IPS DF 6.9 (cell line): ENCODE measurements around the gene C8G.

ENCODE experiments used
- DNase-seq: peaks from one replicate; pipeline ENCODE4 v3.0.0-alpha.2; 2013; ENCODE audit warnings: low read depth, low spot score
- H3K27ac ChIP-seq: one replicate; pipeline ENCODE4 v1.5.1; 2013; ENCODE audit warnings: low read length, control low read depth
- H3K27me3 ChIP-seq: 2 replicates; pipeline ENCODE4 v1.6.1; 2013; ENCODE audit warnings: mild to moderate bottlenecking, low read length; ENCODE audit not compliant: control insufficient read depth, insufficient read depth
- H3K36me3 ChIP-seq: 2 replicates; pipeline ENCODE4 v1.6.1; 2013; ENCODE audit warnings: low read length; ENCODE audit not compliant: control insufficient read depth, insufficient read depth
- H3K4me1 ChIP-seq: 2 replicates; pipeline ENCODE4 v1.6.1; 2013; ENCODE audit warnings: low read length; ENCODE audit not compliant: control insufficient read depth, insufficient read depth
- H3K4me3 ChIP-seq: 2 replicates; pipeline ENCODE4 v1.5.1; 2013; ENCODE audit warnings: mild to moderate bottlenecking, low read length
- H3K9me3 ChIP-seq: 2 replicates; pipeline ENCODE4 v1.6.1; 2013; ENCODE audit warnings: low read length, inconsistent platforms; ENCODE audit not compliant: control insufficient read depth, insufficient read depth
- WGBS: extraction: QIAGEN DNeasy Blood & Tissue Kit; methylation state at CpG from one replicate; pipeline ENCODE4 v1.1.7; 2013; ENCODE audit warnings: mixed read lengths, missing lambda C conversion rate; ENCODE audit not compliant: insufficient read length, insufficient coverage; 5-methylcytosine and 5-hydroxymethylcytosine counted together

Gene C8G

DNA sequence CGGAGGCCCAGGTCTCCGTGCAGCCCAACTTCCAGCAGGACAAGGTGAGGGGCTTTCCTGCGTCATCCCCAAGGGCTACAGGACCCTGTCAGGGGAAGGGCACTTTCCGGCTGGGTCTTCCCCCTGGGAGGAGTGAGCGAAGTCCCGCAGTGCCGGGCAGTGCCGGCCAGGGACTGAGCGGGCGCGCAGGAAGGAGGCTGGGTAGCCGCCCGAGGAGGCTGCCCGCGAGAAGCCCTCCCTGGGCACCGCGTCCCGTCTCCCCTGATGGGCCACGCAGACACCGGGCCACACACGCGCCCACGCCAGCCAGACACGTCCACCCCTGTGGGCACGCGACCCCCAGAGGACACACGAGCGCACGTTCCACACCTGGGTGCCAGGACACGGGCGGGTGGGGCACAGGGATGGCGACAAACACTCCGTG is 32.6 kb downstream of the C8G start:
- H3K4me3 ChIP-seq, result peak overlapping the region; percentile 68
- DNase-seq, result no peak
- no peaks in the 10 kb centered on the region for H3K9me3 ChIP-seq
- WGBS, result no CpG with 5 or more reads among the region's 33 CpGs
- no peaks in the 10 kb centered on the region for H3K36me3 ChIP-seq
- peaks cover 2% of the 10 kb centered on the region for H3K4me1 ChIP-seq
- no peaks in the 10 kb centered on the region for H3K27me3 ChIP-seq
- no peak overlapping the region for H3K27ac ChIP-seq

DNA sequence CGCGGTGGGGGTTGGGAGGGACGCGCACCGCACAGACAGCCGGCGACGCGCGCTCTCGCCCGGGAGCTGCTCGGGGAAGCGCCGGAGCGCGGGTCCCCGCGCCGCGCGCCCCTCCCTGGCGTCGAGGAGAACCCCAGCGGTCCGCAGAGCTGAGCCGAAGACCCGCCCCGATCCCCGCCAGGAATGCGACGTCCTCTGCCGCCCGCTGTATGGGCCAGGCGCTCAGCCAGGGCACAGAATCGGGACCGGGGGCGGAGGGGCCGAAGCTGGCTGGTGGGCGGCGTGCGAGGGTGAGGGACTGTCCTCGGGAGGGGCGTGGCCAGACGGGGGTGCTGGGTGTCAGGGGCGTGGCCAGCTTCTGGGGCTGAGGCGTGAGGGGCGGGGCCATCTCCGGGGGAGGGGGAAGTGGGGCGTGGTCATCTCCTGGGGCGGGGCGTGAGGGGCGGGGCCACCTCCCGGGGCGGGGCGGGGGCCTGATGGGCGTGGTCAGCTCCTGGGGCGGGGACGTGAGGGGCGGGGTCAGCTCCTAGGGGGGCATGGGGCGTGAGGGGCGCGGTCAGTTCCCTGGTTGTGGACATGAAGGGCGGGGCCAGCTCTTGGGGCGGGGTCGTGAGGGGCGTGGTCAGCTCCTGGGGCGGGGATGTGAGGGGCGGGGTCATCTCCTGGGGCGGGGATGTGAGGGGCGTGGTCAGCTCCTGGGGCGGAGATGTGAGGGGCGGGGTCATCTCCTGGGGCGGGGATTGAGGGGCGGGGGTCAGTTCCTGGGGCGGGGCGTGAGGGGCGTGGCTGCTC is 33.2 kb downstream of the C8G start:
- no peaks in the 10 kb centered on the region for H3K36me3 ChIP-seq
- DNase-seq, result no peak
- WGBS, result no CpG with 5 or more reads among the region's 78 CpGs

GRCh38 chr9:136978865-136979544 is 34.0 kb downstream of the C8G start:
- Histone ChIP-seq H3K4me1 (peaks cover 2% of the 10 kb centered on the region), H3K4me3 (no peak overlapping the region), H3K27me3 (no peaks in the 10 kb centered on the region; the same call in 1 of the 2 replicates), H3K9me3 (no peaks in the 10 kb centered on the region), H3K36me3 (no peaks in the 10 kb centered on the region), H3K27ac (no peak overlapping the region)
- DNase-seq, result no peak
- WGBS, result no CpG with 5 or more reads among the region's 41 CpGs

More for the DNA sequence above, 33.2 kb downstream of the C8G start:
- Histone ChIP-seq H3K4me3 (peak overlapping the region; percentile 68; the same call in 1 of the 2 replicates), H3K4me1 (peaks cover 2% of the 10 kb centered on the region), H3K9me3 (no peaks in the 10 kb centered on the region), H3K27me3 (no peaks in the 10 kb centered on the region), H3K27ac (no peak overlapping the region)

GRCh38 chr9:136979769-136980587 is 34.9 kb downstream of the C8G start:
- no peak overlapping the region for H3K27ac ChIP-seq
- H3K27me3 ChIP-seq, result peaks cover 3% of the 10 kb centered on the region; the same call in 1 of the 2 replicates
- H3K4me3 ChIP-seq, result no peak overlapping the region
- no peaks in the 10 kb centered on the region for H3K9me3 ChIP-seq
- peaks cover 2% of the 10 kb centered on the region for H3K4me1 ChIP-seq
- H3K36me3 ChIP-seq, result no peaks in the 10 kb centered on the region
- DNase-seq, result no peak
- WGBS, result no CpG with 5 or more reads among the region's 26 CpGs

GRCh38 chr9:136980669-136981478 is 35.8 kb downstream of the C8G start:
- H3K9me3 ChIP-seq, result no peaks in the 10 kb centered on the region
- H3K27me3 ChIP-seq, result peaks cover 4% of the 10 kb centered on the region; the same call in 1 of the 2 replicates
- H3K27ac ChIP-seq, result no peak overlapping the region
- no peaks in the 10 kb centered on the region for H3K36me3 ChIP-seq
- H3K4me3 ChIP-seq, result no peak overlapping the region
- no CpG with 5 or more reads among the region's 16 CpGs for WGBS
- DNase-seq, result no peak
- H3K4me1 ChIP-seq, result peaks cover 2% of the 10 kb centered on the region

GRCh38 chr9:136981588-136982231 is 36.7 kb downstream of the C8G start:
- peaks cover 2% of the 10 kb centered on the region for H3K4me1 ChIP-seq
- no peak overlapping the region for H3K4me3 ChIP-seq
- H3K27ac ChIP-seq, result no peak overlapping the region
- no peaks in the 10 kb centered on the region for H3K9me3 ChIP-seq
- H3K27me3 ChIP-seq, result peaks cover 8% of the 10 kb centered on the region; the same call in 1 of the 2 replicates
- H3K36me3 ChIP-seq, result no peaks in the 10 kb centered on the region
- no CpG with 5 or more reads among the region's 17 CpGs for WGBS
- no peak for DNase-seq

DNA sequence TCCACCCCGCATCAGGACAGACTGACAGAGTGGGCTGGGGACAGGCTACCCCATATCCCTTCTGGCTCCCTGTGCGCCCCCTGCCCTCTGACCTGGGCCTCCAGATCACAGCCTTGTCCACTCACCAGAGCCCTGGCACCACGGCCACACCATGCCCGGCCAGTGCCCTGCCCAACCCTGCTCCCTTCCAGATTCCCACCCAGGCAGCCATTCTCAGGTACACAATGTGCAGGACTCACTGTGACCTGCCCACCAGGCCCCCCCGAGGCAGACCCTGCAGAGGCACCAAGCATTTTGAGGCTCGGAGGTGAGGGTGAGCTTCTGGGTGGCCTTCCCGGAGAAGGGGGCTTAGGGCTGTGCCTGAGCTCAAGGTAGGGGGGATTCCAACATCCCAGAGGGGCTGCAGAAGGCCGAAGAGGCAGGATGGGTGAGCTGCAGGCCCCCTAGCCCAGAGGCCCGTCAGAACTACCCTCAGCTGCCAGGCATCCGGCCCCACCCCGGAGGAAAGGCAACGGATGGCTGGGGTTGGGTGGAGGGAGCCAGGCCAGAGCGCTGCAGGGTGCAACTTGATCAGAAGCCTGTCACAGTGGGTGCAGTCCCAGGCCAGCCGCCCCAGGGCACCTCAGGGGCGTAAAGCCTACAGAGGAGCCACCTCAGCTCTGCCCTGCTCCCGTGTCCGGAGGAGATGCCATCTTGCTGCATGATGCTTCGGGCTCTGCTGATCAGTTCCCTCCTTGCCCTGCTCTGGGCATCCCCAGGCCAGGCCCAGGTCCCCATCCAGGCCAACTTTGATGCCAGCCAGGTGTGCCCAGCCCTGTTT is 37.4 kb downstream of the C8G start, which contains the start of gene LCNL1:
LCNL1 (plus strand) TSS at position 762 of the 820 bp plus-strand sequence. CDS start 594 bp downstream, outside the sequence.
- no peak for DNase-seq
- no CpG with 5 or more reads among the region's 18 CpGs for WGBS
- Histone ChIP-seq H3K27ac (no peak within 1 kb of the TSS), H3K27me3 (peaks cover 8% of the 10 kb centered on the region; the same call in 1 of the 2 replicates), H3K4me3 (no peak within 1 kb of the TSS), H3K36me3 (no peaks in the 10 kb centered on the region), H3K4me1 (peaks cover 2% of the 10 kb centered on the region), H3K9me3 (no peaks in the 10 kb centered on the region)

DNA sequence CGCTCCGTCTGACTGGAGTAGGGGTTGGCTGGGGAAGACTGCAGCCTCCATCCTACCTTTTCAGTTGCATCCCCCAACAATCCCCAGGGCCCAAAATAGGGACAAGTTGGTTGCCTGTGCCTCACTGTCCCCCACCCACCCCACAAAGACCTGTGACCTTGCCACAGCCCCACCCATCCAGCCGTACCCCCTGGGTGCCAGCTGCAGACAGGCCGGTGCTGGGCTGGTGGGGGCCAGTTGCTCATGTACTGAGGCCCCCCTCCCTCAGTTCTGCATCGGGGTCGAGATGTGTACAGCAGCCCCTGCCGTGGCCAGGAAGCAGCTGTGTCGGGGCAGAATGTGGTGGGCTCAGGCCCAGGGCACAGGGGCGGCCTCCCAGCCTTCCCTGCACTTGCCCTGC is 38.1 kb downstream of the C8G start:
- H3K27me3 ChIP-seq, result peaks cover 8% of the 10 kb centered on the region; the same call in 1 of the 2 replicates
- no CpG with 5 or more reads among the region's 9 CpGs for WGBS
- H3K9me3 ChIP-seq, result no peaks in the 10 kb centered on the region
- no peak overlapping the region for H3K4me3 ChIP-seq
- no peaks in the 10 kb centered on the region for H3K36me3 ChIP-seq
- no peak for DNase-seq
- H3K27ac ChIP-seq, result no peak overlapping the region
- H3K4me1 ChIP-seq, result no peaks in the 10 kb centered on the region; the same call in 1 of the 2 replicates
